OCI-LY7 (cell line): ENCODE data around the gene SYNGR1.

Experiments
- CTCF ChIP-seq: fragments of 200-600 bp; sonication (generic); conservative IDR thresholded peaks from 2 replicates; pipeline ENCODE4 v1.5.1; 2014; ENCODE audit warnings: mild to moderate bottlenecking, antibody characterized with exemption, low read length, moderate library complexity, mixed read lengths
- EZH2phosphoT487 ChIP-seq: fragments of 200-600 bp; sonication (generic); IDR thresholded peaks from 2 replicates; pipeline ENCODE4 v1.6.1; 2018; ENCODE audit warnings: low read depth, borderline replicate concordance, mild to moderate bottlenecking, mixed run types, antibody characterized with exemption, low read length, moderate library complexity, mixed read lengths

DNA sequence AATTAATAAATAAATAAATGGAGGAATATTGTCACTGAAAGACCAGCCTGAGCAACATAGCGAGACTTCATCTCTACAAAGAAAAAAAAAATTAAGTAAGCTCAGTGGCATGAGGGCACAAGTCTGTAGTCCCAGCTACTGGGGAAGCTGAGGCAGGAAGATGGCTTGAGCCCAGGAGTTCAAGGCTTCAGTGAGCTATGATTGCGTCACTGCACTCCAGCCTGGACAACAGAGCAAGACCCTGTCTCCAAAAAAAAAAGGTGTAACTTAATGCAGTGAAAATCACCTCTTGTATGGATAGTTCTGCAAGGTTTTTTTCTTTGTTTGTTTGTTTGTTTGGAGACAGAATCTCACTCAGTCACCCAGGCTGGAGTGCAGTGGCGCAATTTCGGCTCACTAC, 4.6 kb upstream of the SYNGR1 start:
- TF ChIP-seq CTCF (no peak), EZH2phosphoT487 (no peak)
